Measurements from ENCODE around the gene ATG5.

Gene ATG5

GRCh38 chr6:106363401-106364138 lies 38.0 kb upstream of the ATG5 start:
- TF ChIP-seq TAF1 (IDR thresholded peaks at IDR 0.05; ENCODE audit: borderline replicate concordance, insufficient read depth, low read length) = no peak
- no peak for TF ChIP-seq FOXP2 (optimal IDR thresholded peaks at IDR 0.05; ENCODE audit: borderline replicate concordance, extremely low read depth, extremely low read length, insufficient read depth)
- TF ChIP-seq REST (IDR thresholded peaks at IDR 0.05; ENCODE audit: insufficient read depth in 1 of 2, low read depth in 2 of 2, low read length in 2 of 2) = no peak

- no peak for TF ChIP-seq REST (IDR thresholded peaks at IDR 0.05; ENCODE audit: insufficient read depth in 1 of 2, low read depth in 2 of 2, low read length in 2 of 2)
- TF ChIP-seq SIN3A (IDR thresholded peaks at IDR 0.05; ENCODE audit: borderline replicate concordance, insufficient read depth, low read length) = no peak
- TF ChIP-seq TAF1 (IDR thresholded peaks at IDR 0.05; ENCODE audit: borderline replicate concordance, insufficient read depth, low read length) = no peak
- TF ChIP-seq POLR2AphosphoS5 (IDR thresholded peaks at IDR 0.05; ENCODE audit: low read depth, low read length) = no peak
- TF ChIP-seq FOXP2 (optimal IDR thresholded peaks at IDR 0.05; ENCODE audit: borderline replicate concordance, extremely low read depth, extremely low read length, insufficient read depth) = no peak
Measured at GRCh38 chr6:106360989-106361430, 35.5 kb upstream of the ATG5 start.

GRCh38 chr6:106360410-106360988 lies 34.9 kb upstream of the ATG5 start, which contains the start of gene CRYBG1:
Gene CRYBG1, plus strand, starts transcription at chr6:106360717. Its CDS starts 192 bp downstream, at chr6:106360909.
- TF ChIP-seq FOXP2 (optimal IDR thresholded peaks at IDR 0.05; ENCODE audit: borderline replicate concordance, extremely low read depth, extremely low read length, insufficient read depth) (peak; percentile 35), SIN3A (IDR thresholded peaks at IDR 0.05; ENCODE audit: borderline replicate concordance, insufficient read depth, low read length) (no peak)

- TF ChIP-seq FOXP2 (optimal IDR thresholded peaks at IDR 0.05; ENCODE audit: borderline replicate concordance, extremely low read depth, extremely low read length, insufficient read depth) (no peak), SIN3A (IDR thresholded peaks at IDR 0.05; ENCODE audit: borderline replicate concordance, insufficient read depth, low read length) (no peak), TAF1 (IDR thresholded peaks at IDR 0.05; ENCODE audit: borderline replicate concordance, insufficient read depth, low read length) (no peak), REST (IDR thresholded peaks at IDR 0.05; ENCODE audit: insufficient read depth in 1 of 2, low read depth in 2 of 2, low read length in 2 of 2) (no peak)
Measured at GRCh38 chr6:106359959-106360409, 34.4 kb upstream of the ATG5 start.

GRCh38 chr6:106356378-106356777 lies 30.8 kb upstream of the ATG5 start:
- no peak for TF ChIP-seq FOXP2 (optimal IDR thresholded peaks at IDR 0.05; ENCODE audit: borderline replicate concordance, extremely low read depth, extremely low read length, insufficient read depth)
- no peak for TF ChIP-seq POLR2AphosphoS5 (IDR thresholded peaks at IDR 0.05; ENCODE audit: low read depth, low read length)
- no peak for TF ChIP-seq REST (IDR thresholded peaks at IDR 0.05; ENCODE audit: insufficient read depth in 1 of 2, low read depth in 2 of 2, low read length in 2 of 2)
- no peak for TF ChIP-seq SIN3A (IDR thresholded peaks at IDR 0.05; ENCODE audit: borderline replicate concordance, insufficient read depth, low read length)
- TF ChIP-seq TAF1 (IDR thresholded peaks at IDR 0.05; ENCODE audit: borderline replicate concordance, insufficient read depth, low read length) = no peak
